GM13977 (cell line): Measurements from ENCODE around the gene CXXC4.

Source experiments
- DNase-seq: peaks from one replicate; pipeline ENCODE4 v3.0.0; 2012; ENCODE audit warnings: low spot score
- in situ Hi-C: fragments of 300-500 bp; cut with MboI; formaldehyde crosslinking; loops from one replicate; pipeline ENCODE4 v1.12.0; 2022; ENCODE audit warnings: low sequenced_read_pairs, low pct_unique_long_range_greater_than_20kb, mixed read lengths, inconsistent platforms; ENCODE audit not compliant: unreplicated experiment
- TF ChIP-seq, protein P1 (sequence below): IDR thresholded peaks from 2 replicates; pipeline ENCODE4 v1.5.1; 2012; ENCODE audit warnings: mild to moderate bottlenecking, control low read depth; ENCODE audit not compliant: insufficient read depth; ENCODE audit errors: extremely low read depth, missing control alignments

The CXXC4 gene

DNA sequence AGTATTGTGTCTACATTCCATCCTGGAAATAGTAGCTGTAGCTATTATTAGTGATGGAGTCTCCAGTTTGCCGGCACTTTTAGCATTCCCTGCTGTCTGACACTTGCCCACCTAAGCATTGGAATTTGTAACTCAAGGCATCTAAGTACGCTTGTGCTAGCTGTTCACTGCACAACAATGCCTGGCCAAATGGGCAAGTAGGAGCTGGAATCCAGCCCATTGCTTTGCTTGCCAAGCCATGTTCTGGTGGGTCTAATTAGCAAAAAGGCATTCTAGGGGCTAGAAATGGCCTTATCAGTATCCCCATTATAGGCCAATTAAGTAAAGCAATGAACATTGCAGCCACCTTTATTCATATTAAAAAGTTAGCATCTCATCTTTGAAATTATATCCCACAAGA lies 7.8 kb upstream of the CXXC4 start:
- TF ChIP-seq, protein P1, sequence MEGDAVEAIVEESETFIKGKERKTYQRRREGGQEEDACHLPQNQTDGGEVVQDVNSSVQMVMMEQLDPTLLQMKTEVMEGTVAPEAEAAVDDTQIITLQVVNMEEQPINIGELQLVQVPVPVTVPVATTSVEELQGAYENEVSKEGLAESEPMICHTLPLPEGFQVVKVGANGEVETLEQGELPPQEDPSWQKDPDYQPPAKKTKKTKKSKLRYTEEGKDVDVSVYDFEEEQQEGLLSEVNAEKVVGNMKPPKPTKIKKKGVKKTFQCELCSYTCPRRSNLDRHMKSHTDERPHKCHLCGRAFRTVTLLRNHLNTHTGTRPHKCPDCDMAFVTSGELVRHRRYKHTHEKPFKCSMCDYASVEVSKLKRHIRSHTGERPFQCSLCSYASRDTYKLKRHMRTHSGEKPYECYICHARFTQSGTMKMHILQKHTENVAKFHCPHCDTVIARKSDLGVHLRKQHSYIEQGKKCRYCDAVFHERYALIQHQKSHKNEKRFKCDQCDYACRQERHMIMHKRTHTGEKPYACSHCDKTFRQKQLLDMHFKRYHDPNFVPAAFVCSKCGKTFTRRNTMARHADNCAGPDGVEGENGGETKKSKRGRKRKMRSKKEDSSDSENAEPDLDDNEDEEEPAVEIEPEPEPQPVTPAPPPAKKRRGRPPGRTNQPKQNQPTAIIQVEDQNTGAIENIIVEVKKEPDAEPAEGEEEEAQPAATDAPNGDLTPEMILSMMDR = no peak
- no peak for DNase-seq
- in situ Hi-C loops = loop anchor here (25.0 kb wide), 1 partner anchor 960 kb away; the partner anchor contains the start of gene PPA2

DNA sequence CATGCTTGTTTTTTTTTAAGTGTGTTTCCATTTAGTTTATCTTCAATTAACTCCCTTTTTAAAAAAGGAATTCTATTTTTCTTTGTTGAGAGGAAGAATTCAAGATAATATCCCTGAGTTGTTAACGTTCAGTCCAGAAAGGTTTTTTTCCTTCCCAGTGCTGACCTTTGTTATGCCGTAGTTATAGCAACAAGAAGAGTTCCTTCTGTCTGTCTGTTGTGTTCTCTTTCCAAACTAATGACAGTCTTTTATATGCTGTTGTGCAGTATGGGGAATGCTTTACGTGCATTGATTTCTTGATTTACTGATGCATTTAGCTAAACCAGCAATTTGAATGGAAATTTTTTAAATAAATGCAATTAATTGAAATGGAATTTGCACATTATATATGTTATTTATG lies 6.6 kb upstream of the CXXC4 start:
- in situ Hi-C loops = loop anchor here (25.0 kb wide), 1 partner anchor 961 kb away; the partner anchor contains the start of gene PPA2
- TF ChIP-seq, protein P1 = no peak
- no peak for DNase-seq

DNA sequence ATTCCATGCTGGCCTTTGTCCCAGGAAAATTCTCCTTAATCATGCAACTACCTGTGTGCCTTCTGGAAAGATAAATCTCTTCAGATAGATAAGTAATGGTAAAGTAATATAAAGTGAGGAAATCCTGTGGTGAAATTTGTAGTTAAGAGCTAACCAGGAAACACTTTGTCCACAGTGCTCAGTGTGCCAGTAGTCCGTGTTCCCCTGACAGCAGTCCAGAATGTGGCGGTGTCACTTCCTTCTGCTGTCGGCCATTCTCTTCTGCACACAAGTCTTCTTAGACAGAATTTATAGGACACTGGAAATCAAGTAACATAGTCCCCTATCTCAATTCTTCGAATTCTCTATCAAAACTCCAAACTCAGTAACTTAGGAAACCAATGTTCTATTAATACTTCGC lies 5.7 kb upstream of the CXXC4 start:
- TF ChIP-seq, protein P1 = no peak
- in situ Hi-C loops = loop anchor here (25.0 kb wide), 1 partner anchor 962 kb away; the partner anchor contains the start of gene PPA2
- no peak for DNase-seq

DNA sequence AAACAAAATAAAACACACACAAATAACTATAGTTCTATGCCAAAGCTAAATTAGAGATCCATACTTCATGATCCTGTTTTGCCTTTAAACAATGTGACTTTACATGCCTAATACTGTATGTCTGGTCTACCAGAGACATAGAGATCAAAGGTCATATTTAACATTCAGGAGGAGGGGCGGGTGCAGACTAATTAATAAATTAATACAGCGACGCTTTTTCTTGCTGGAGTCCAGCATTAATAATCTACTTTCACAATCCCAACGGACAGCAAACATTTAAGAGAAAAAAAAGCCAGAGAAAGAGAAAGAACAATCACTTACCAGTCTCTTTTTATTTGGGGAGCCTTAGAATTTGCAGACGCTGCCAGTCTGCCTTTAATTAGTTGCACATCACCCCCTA lies 509 bp downstream of the CXXC4 start:
- TF ChIP-seq, protein P1 = no peak
- no peak for DNase-seq
- in situ Hi-C loops = no loop called here

DNA sequence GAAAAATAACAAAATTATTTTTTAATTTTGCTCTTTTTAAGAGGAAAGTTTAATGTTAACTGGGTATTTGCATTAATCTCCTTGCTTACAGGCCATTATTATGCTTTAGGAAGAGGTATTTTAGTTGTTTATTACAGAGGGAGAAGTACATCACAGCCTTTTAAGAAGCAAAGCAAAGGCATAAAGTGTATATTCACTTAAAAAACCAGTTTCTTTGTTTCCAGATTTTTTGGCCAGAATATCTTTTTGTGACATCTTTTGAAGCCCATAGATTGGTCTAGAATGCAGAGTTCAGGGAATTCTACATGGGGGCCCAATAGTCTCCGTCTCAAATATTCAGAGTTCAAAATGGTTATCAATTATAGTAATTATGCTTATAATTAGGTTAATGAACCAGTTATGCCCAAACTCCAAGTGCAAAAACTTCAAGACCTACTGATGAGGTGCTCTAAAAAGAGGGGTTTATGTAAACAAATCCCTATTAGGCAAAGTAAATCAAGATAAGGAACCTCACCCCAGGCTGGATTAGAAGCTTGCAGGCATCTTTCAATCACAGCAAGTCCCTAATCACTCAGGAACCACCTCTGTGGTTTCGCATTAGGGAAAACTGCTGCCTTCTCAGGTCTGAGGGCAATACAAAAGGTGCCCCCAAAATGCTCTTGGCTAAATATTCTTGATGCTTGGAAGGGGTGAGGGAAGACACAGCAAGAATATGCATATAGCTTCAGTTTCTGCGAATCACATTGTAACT lies 1.4 kb downstream of the CXXC4 start:
- in situ Hi-C loops = no loop called here
- TF ChIP-seq, protein P1 = no peak
- no peak for DNase-seq

DNA sequence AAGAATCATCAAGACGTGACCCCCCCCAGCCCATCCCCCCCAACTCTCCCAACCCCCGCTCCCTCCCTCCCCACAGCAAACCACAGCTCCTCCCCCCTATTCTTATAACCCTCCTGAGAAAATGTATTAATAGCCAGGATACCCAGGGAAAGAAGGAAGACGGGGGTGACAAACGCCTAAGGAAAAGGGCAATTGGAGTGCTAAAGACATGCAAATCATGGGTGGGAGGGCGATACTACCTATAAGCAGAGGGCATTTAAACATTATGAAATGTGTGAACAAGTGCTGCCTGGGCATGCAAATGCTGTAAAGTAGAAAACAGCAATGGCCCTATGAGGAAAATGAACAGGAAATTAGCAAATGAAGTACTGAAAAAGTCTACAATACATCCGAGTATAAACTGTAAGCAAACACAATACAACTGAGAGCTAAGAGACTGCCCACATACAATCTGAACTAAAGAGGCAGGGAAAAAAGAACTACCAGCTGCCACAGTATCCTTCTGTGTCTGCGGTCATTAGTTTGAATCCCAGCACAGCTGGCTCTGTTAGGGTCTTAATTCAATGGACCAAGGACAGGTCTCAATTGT lies 2.4 kb downstream of the CXXC4 start:
- peak; percentile 72 for DNase-seq
- TF ChIP-seq, protein P1 = no peak
- in situ Hi-C loops = no loop called here
